Posterior vena cava (tissue), 2 donors: Measurements from ENCODE around the gene TECR. TPM values are rescaled to one million over a fixed set of nuclear protein-coding genes. Genes with fewer than 3 reads are reported as not detected.
A peak's percentile ranks its signal among the peaks of the same experiment; 100 is the strongest.
"Not testable (repeated sequence)": the region's sequence is repeated elsewhere in the genome, so short reads cannot be mapped to it uniquely, and the experiment has no call there.

ENCODE experiments used
- DNase-seq: peaks from one replicate; pipeline ENCODE4 v3.0.0-alpha.2; 2020; ENCODE audit warnings: low spot score
- intact Hi-C, 2 donors: fragments of 100-400 bp; cut with DNase I; formaldehyde crosslinking; loops; one replicate each; pipeline versions ENCODE4 v1.14.1 to v1.14.2; 2022 to 2023
- total RNA-seq, 2 donors: library from RNA; stranded (reverse); fragmentation: NEBNext Ultra II Directional; extraction: Animal tissue kit (Norgen Biotek cat#: 25700); gene quantifications; one replicate each; pipeline ENCODE4 v1.2.1, GENCODE V29; 2021
- donor health status: DM: yes; HTN: yes; CAD: no.
- donor health status: DM: yes; HTN: yes; CAD: no.

The TECR gene
- total RNA-seq, 2 donors from 2014 or later: 36.8 to 56.6 TPM

DNA sequence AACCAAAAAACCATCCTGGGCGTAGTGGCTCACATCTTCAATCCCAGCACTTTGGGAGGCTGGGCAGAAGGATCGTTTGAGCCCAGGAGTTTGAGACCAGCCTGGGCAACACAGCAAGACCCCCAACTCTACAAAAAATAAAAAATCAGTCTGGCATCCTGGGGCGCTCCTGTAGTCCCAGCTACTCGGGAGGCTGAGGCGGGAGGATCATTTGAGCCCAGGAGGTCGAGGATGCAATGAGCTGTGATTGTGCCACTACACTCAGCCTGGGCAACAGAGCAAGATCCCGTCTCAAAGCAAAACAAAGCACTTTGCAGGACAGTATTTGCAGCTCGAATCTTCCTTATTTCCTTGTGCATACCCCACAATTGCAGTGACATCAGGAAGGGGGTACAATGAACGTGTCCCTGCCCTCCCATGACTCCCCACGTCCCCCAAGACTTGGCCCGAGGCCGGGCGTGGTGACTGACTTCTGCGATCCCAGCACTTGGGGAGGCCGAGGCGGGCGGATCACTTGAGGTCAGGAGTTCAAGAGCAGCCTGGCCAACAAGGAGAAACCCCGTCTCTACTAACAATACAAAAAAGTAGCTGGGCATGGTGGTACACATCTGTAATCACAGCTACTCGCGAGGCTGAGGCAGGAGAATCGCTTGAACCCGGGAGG is 41.6 kb downstream of the TECR start:
- intact Hi-C loops: no loop called here
- no peak for DNase-seq

GRCh38 chr19:14571695-14572490 is 42.5 kb downstream of the TECR start, which contains the start of gene NDUFB7:
TSS of gene NDUFB7 (minus strand) at chr19:14572066. CDS start at chr19:14572000, 66 bp downstream.
- intact Hi-C loops: no loop called here
- DNase-seq: peak; percentile 96

GRCh38 chr19:14575428-14575980 is 46.1 kb downstream of the TECR start:
- no peak for DNase-seq
- intact Hi-C loops: no loop called here

DNA sequence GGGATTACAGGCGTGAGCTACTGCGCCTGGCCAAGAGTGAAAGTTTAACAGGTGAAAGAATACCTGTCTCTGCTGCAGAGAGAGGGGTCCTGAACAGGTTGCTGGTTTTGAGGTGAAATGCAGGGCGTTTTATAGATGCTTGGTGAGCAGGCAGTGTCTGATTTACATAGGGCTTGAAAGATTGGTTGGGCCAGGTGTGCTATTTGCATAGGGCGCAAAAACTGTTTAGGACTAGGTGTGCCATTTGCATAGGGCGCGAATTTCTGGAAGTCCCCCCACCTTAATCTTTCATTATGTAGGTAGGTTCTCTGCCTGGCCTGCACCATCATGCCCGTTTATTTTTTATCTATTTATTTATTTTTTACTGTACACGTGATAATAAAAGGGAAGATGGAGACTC is 47.0 kb downstream of the TECR start:
- intact Hi-C loops: no loop called here
- DNase-seq: no peak

GRCh38 chr19:14577264-14577663 is 47.9 kb downstream of the TECR start:
- intact Hi-C loops: no loop called here
- DNase-seq: no peak

DNA sequence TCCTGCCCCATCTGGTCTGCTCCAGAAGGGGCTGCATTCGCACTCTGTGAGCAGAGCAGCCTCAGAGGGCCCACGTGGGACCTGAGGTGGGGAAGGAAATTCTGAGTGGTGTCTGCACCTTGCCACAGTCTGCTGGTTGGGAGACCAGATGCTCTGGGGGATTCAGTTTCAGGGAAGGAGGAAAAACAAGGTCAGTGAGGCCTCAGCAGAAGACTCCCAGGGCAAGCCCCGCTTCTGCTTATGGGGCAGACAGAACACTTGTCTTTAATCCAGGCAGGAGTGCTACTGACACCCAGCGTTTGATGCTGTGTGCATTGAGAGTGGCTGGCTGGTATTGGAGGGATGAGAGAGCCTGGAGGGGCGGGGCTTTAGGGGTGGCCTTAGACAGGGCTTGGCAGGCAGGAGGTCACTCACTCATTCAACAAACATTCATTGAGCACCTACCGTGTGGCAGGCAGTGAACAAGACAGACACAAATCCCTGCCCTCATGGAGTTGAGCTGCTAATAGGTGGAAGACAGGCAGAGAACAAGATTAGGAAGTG is 48.6 kb downstream of the TECR start:
- DNase-seq: no peak
- intact Hi-C loops: no loop called here

GRCh38 chr19:14580623-14581237 is 51.3 kb downstream of the TECR start:
- no peak for DNase-seq
- intact Hi-C loops: no loop called here

GRCh38 chr19:14582894-14583340 is 53.5 kb downstream of the TECR start, which contains the start of gene CLEC17A:
TSS of gene CLEC17A (plus strand) at chr19:14583084. CDS start at chr19:14583161, 77 bp downstream.
- intact Hi-C loops: no loop called here
- no peak for DNase-seq

DNA sequence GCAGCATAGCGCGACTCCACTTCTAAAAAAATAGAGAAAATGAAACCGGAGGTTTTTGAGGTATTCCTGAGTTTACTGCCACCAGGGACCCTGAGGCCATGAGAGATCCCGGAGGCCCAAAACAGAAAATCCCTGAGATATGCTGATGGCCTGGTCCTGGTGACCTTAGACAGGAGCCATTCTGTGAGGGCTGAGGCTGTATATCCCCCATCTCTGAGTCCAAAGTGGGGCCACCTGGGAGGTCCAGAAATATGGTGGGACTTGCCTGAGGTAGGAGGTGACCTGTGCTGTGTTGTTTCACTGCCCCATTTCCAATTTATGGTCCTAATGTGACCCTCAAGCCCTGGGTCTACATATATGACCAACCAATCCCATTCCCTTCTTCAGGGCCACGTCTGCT is 55.0 kb downstream of the TECR start:
- intact Hi-C loops, DNase-seq: not testable (repeated sequence)

DNA sequence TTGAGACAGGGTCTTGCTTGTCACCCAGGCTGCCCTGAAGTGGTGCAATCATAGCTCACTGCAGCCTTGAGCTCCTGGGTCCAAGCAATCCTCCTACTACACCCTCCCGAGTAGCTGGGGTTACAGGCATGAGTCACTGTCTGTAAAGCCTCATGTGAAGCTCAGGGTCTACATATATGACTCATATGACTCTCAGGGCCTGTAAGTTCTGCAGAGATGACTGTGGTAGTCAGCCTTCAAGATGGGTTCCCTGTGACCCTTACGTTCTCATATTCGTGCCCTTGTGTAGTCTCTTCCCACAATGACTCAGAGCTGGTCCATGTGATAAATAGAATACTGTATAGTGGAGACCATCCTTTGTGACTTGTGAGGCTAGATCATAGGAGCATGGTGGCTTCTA is 55.8 kb downstream of the TECR start:
- intact Hi-C loops, DNase-seq: not testable (repeated sequence)

GRCh38 chr19:14589433-14589832 is 60.0 kb downstream of the TECR start:
- DNase-seq, intact Hi-C loops: not testable (repeated sequence)

DNA sequence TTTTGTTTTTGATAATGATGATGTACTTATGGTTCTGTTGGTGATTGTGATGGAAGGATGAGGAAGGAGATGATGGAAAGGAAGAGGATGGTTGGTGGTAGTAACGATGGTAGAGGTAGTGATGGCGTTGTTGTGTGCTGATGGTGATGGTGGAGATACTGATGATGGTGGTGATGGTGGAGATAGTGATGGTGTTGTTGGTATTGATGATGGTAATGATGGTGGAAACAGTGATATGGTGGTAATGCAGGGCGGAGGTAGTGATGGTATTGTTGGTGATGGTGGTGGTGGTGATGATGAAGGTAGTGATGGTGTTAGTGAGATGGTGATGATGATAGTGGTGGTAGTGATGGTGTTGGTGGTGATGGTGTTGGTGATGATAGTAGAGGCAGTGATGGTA is 66.2 kb downstream of the TECR start:
- DNase-seq: no peak
- intact Hi-C loops: no loop called here

- intact Hi-C loops: no loop called here
These were observed 70.3 kb downstream of the TECR start for GRCh38 chr19:14599548-14600147.

DNA sequence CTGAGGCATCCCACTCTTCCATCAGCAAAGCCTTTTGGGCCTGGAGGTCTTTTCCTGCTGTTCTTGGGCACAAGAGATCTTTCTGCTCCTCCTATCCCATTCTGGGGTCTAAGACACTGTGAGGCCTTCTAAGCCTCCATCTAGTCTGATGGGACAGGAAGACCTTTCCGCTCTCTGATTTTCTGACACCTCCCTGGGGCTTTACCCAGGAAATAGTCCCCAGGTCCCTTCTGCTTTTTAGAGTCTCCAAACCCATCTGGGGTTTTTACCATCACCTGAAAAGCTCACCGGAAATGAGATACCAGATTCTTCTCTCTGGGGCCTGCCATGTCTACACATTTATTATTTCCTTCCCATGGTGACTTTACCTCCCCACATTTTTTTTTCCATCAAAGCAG is 74.6 kb downstream of the TECR start:
- no peak for DNase-seq
- intact Hi-C loops: no loop called here

More at GRCh38 chr19:14599548-14600147, 70.3 kb downstream of the TECR start:
- no peak for DNase-seq

GRCh38 chr19:14606627-14607026 is 77.2 kb downstream of the TECR start:
- intact Hi-C loops: no loop called here
- no peak for DNase-seq

- intact Hi-C loops: no loop called here
These were observed 81.7 kb downstream of the TECR start for GRCh38 chr19:14611051-14611450.

GRCh38 chr19:14612242-14612641 is 82.8 kb downstream of the TECR start:
- DNase-seq: peak; percentile 13
- intact Hi-C loops: not testable (repeated sequence)

More at GRCh38 chr19:14611051-14611450, 81.7 kb downstream of the TECR start:
- DNase-seq: no peak

- intact Hi-C loops: no loop called here
These were observed 83.3 kb downstream of the TECR start for GRCh38 chr19:14612657-14613056.

More at GRCh38 chr19:14612657-14613056, 83.3 kb downstream of the TECR start:
- DNase-seq: peak; percentile 3
